Fibroblast of villous mesenchyme (primary cell): Measurements from ENCODE around the gene CREBBP. TPM values are rescaled to one million over a fixed set of nuclear protein-coding genes. Genes with fewer than 3 reads are reported as not detected.

Source experiments
- DNase-seq: peaks from one replicate; pipeline ENCODE4 v3.0.0-alpha.2; 2010; ENCODE audit warnings: low read depth
- H3K4me3 ChIP-seq: 2 replicates; pipeline ENCODE4 v1.5.1; 2011; ENCODE audit warnings: low read depth, mild to moderate bottlenecking, low read length
- CTCF ChIP-seq: IDR thresholded peaks from 2 replicates; pipeline ENCODE4 v1.5.1; 2012; ENCODE audit warnings: low read depth, mild to moderate bottlenecking, low read length; ENCODE audit not compliant: insufficient read depth
- total RNA-seq: library from RNA; depleted of rRNA; stranded (reverse); fragments of >200 nt; gene quantifications from 2 replicates; pipeline ENCODE4 v1.2.3, GENCODE V29; 2012

The CREBBP gene
- total RNA-seq, 1 donor = 32.0 TPM

- TF ChIP-seq CTCF = no peak
- no peak for DNase-seq
- H3K4me3 ChIP-seq = no peak overlapping the region
These were observed 166.8 kb downstream of the CREBBP start for GRCh38 chr16:3713587-3714242.

- DNase-seq = no peak
- TF ChIP-seq CTCF = no peak
- no peak overlapping the region for H3K4me3 ChIP-seq
These were observed 167.6 kb downstream of the CREBBP start for GRCh38 chr16:3712861-3713372.

GRCh38 chr16:3706253-3707012 lies 174.1 kb downstream of the CREBBP start:
- TF ChIP-seq CTCF = no peak
- H3K4me3 ChIP-seq = no peak overlapping the region
- DNase-seq = no peak

- no peak overlapping the region for H3K4me3 ChIP-seq
- no peak for DNase-seq
- no peak for TF ChIP-seq CTCF
These were observed 178.4 kb downstream of the CREBBP start for GRCh38 chr16:3702082-3702481.

GRCh38 chr16:3701531-3701930 lies 179.0 kb downstream of the CREBBP start:
- DNase-seq = no peak
- no peak overlapping the region for H3K4me3 ChIP-seq
- TF ChIP-seq CTCF = no peak

- no peak for DNase-seq
- no peak for TF ChIP-seq CTCF
- H3K4me3 ChIP-seq = no peak overlapping the region
These were observed 181.6 kb downstream of the CREBBP start for GRCh38 chr16:3698941-3699340.
